Endothelial cell (in vitro differentiated cells): ENCODE measurements around the gene CD14. TPM values are rescaled to one million over a fixed set of nuclear protein-coding genes. Genes with fewer than 3 reads are reported as not detected.
"Not testable (repeated sequence)": the region's sequence is repeated elsewhere in the genome, so short reads cannot be mapped to it uniquely, and the experiment has no call there.

ENCODE experiments used
- DNase-seq: peaks from one replicate; pipeline ENCODE4 v3.0.0; 2021; ENCODE audit warnings: low spot score
- H3K27ac Mint-ChIP-seq: one replicate; pipeline ENCODE4 v1.8.0; 2021; ENCODE audit warnings: mixed read lengths, inconsistent platforms; ENCODE audit not compliant: unreplicated experiment
- H3K27me3 Mint-ChIP-seq: one replicate; pipeline ENCODE4 v1.8.0; 2021; ENCODE audit warnings: mild to moderate bottlenecking, moderate library complexity, mixed read lengths, inconsistent platforms; ENCODE audit not compliant: unreplicated experiment
- H3K36me3 Mint-ChIP-seq: one replicate; pipeline ENCODE4 v1.8.0; 2021; ENCODE audit warnings: mild to moderate bottlenecking, low read depth, mixed read lengths, inconsistent platforms; ENCODE audit not compliant: unreplicated experiment
- H3K4me1 Mint-ChIP-seq: one replicate; pipeline ENCODE4 v1.8.0; 2021; ENCODE audit warnings: mild to moderate bottlenecking, mixed read lengths, inconsistent platforms; ENCODE audit not compliant: unreplicated experiment
- H3K4me3 Mint-ChIP-seq: one replicate; pipeline ENCODE4 v1.8.0; 2021; ENCODE audit warnings: mild to moderate bottlenecking, mixed read lengths, inconsistent platforms; ENCODE audit not compliant: unreplicated experiment
- H3K9me3 Mint-ChIP-seq: one replicate; pipeline ENCODE4 v1.8.0; 2021; ENCODE audit warnings: mixed read lengths, inconsistent platforms; ENCODE audit not compliant: unreplicated experiment
- total RNA-seq: library from RNA; stranded (reverse); fragmentation: NEBNext Ultra II Directional; extraction: Animal tissue kit (Norgen Biotek cat#: 25700); gene quantifications from one replicate; pipeline ENCODE4 v1.2.1, GENCODE V29; 2021; ENCODE audit not compliant: unreplicated experiment
- TF ChIP-seq, protein P1 (sequence below): fragments of 200-600 bp; sonication (generic); IDR thresholded peaks from one replicate; pipeline ENCODE4 v1.5.0; 2021; ENCODE audit warnings: antibody characterized with exemption; ENCODE audit not compliant: unreplicated experiment

Gene CD14
- total RNA-seq, 1 donor from 2014 or later = not detected

DNA sequence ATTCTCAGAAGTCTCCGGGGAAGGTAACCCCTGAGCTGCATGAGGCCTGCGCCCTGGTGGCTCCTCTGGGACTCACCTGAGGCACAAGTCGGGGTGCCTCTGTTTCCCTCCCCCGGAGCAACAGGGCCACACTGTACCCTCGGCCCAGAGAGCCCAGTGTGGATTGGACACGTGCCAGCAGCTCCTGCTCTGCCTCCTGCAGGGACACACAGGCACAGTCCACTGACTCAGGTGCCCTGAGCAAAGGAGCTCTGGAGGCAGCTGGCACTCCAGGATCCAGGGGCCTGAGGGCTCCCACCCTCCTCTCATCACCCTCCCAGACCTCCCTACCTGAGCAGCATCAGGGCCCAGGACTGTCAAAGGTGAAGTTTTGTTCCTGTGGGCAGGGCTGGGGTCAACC lies 38.8 kb downstream of the CD14 start:
- H3K4me3 Mint-ChIP-seq = no peak overlapping the region
- H3K27me3 Mint-ChIP-seq = peaks cover 2% of the 10 kb centered on the region
- no peak overlapping the region for H3K27ac Mint-ChIP-seq
- H3K4me1 Mint-ChIP-seq = no peaks in the 10 kb centered on the region
- TF ChIP-seq, protein P1, sequence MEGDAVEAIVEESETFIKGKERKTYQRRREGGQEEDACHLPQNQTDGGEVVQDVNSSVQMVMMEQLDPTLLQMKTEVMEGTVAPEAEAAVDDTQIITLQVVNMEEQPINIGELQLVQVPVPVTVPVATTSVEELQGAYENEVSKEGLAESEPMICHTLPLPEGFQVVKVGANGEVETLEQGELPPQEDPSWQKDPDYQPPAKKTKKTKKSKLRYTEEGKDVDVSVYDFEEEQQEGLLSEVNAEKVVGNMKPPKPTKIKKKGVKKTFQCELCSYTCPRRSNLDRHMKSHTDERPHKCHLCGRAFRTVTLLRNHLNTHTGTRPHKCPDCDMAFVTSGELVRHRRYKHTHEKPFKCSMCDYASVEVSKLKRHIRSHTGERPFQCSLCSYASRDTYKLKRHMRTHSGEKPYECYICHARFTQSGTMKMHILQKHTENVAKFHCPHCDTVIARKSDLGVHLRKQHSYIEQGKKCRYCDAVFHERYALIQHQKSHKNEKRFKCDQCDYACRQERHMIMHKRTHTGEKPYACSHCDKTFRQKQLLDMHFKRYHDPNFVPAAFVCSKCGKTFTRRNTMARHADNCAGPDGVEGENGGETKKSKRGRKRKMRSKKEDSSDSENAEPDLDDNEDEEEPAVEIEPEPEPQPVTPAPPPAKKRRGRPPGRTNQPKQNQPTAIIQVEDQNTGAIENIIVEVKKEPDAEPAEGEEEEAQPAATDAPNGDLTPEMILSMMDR = no peak
- H3K9me3 Mint-ChIP-seq = no peaks in the 10 kb centered on the region
- no peaks in the 10 kb centered on the region for H3K36me3 Mint-ChIP-seq
- DNase-seq = no peak

DNA sequence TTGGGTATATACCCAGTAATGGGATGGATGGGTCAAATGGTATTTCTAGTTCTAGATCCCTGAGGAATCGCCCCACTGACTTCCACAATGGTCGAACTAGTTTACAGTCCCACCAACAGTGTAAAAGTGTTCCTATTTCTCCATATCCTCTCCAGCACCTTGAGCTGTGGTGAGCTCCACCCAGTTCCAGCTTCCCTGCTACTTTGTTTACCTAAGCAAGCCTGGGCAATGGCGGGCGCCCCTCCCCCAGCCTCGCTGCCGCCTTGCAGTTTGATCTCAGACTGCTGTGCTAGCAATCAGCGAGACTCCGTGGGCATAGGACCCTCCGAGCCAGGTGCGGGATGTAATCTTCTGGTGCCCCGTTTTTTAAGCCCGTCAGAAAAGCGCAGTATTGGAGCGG lies 39.9 kb downstream of the CD14 start:
- not testable (repeated sequence) for H3K27me3 Mint-ChIP-seq, H3K4me1 Mint-ChIP-seq, H3K27ac Mint-ChIP-seq, H3K36me3 Mint-ChIP-seq, H3K4me3 Mint-ChIP-seq, DNase-seq, H3K9me3 Mint-ChIP-seq

DNA sequence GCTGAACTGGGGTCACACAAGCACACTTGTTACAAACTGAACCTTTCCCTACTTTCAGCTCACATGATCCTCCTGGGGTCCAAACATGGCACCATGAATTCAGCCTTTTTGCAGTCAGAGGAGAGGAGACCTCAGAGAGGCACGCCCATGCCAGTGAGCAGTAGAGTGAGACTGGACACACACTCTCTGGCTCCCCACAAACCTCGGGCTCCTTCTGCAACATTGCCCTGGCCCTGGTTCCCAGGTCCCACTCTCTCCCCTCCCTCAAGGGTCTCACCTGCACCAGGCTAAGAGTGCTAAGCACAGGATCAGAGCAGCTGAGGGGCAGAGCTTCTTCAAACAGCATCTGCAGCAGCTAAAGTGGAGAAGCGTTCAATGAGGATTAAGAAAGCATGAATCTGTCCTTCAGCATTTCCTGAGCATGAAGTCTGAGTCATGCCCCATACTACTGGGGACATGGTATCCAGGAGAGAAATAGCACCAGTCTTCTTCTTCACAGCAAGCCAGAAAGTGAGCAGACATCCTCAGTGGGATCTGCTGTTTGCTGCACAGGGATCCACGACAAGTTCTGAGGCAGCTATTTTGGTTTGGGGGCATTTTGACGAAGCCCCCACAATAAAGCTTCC lies 41.1 kb downstream of the CD14 start:
- Mint-ChIP-seq H3K27ac (no peak overlapping the region), H3K27me3 (peaks cover 2% of the 10 kb centered on the region), H3K4me1 (no peaks in the 10 kb centered on the region), H3K9me3 (no peaks in the 10 kb centered on the region), H3K36me3 (no peaks in the 10 kb centered on the region), H3K4me3 (no peak overlapping the region)
- TF ChIP-seq, protein P1 = no peak
- DNase-seq = no peak

DNA sequence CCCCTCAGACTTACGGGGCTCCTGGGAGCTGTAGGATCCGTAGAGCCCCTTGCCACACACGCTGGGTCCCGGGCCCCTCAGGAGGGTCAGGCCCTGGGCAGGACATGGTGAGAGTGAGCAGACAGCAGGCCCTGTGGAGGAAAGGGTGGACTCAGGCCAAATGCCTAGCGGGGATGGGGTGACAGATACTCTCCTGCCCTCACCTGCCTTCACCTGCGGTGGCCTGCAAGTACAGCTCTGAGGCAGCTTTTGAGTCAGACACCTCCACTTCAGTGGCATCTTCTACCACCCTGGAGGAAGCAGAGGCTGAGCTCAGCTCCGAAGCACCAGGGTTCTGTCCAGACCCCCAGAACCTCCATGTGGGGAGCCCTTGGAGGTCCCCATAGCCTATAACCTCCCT lies 42.1 kb downstream of the CD14 start:
- TF ChIP-seq, protein P1 = no peak
- no peak for DNase-seq
- no peaks in the 10 kb centered on the region for H3K36me3 Mint-ChIP-seq
- no peak overlapping the region for H3K27ac Mint-ChIP-seq
- no peaks in the 10 kb centered on the region for H3K9me3 Mint-ChIP-seq
- no peak overlapping the region for H3K4me3 Mint-ChIP-seq
- no peaks in the 10 kb centered on the region for H3K4me1 Mint-ChIP-seq
- peaks cover 2% of the 10 kb centered on the region for H3K27me3 Mint-ChIP-seq

DNA sequence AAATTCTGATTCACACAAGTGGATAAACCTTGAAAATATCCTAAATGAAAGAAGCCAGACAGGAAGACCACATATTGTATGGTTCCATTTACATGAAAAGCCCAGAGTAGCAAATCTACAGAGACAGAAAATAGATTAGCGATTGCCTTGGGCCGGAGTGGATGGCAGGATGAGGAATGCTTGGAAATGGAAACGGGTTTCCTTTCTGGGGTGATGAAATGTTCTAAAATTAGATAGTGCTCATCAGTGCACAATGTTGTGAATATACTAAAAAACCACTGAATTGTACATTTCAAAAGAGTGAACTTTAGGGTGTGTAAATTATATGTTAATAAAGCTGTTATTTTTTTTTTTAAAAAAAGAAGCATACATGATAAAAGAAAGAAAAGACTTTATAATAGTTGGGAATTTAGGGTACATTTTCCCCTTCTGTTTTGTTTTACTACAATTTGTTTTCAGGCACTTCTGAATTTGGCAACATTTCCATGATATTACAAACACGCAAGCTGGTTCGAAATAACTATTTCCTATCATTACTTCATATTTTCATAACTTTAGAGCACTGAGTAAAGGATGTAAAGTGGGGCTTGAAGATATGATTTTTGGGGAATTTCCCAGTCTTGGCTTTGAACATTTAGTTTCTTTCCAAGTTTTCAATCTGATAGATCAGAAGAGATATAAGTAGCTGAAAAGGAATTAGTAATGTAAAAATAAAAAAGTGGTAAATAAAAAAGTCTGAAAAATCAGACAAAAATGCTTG lies 44.5 kb downstream of the CD14 start:
- TF ChIP-seq, protein P1 = no peak
- Mint-ChIP-seq H3K36me3 (no peaks in the 10 kb centered on the region), H3K4me1 (no peaks in the 10 kb centered on the region), H3K9me3 (no peaks in the 10 kb centered on the region), H3K27me3 (no peaks in the 10 kb centered on the region), H3K4me3 (no peak overlapping the region), H3K27ac (no peak overlapping the region)
- no peak for DNase-seq
